HFFc6 (cell line): Measurements from ENCODE around the gene UCHL3. TPM values are rescaled to one million over a fixed set of nuclear protein-coding genes. Genes with fewer than 3 reads are reported as not detected.

Experiments
- DNase-seq: peaks from one replicate; pipeline ENCODE4 v3.0.0-alpha.2; 2018
- H3K27ac Mint-ChIP-seq: 2 replicates; pipeline ENCODE4 v1.8.0; 2020; ENCODE audit warnings: mild to moderate bottlenecking, mixed read lengths
- H3K27me3 Mint-ChIP-seq: 2 replicates; pipeline ENCODE4 v1.8.0; 2021; ENCODE audit warnings: mild to moderate bottlenecking, moderate library complexity, mixed read lengths; ENCODE audit not compliant: insufficient read depth
- H3K36me3 Mint-ChIP-seq: 2 replicates; pipeline ENCODE4 v1.8.0; 2021; ENCODE audit warnings: low read depth, mixed read lengths
- H3K4me1 Mint-ChIP-seq: 2 replicates; pipeline ENCODE4 v1.8.0; 2020; ENCODE audit warnings: low read depth, mixed read lengths
- H3K4me3 Mint-ChIP-seq: 2 replicates; pipeline ENCODE4 v1.8.0; 2020; ENCODE audit warnings: mild to moderate bottlenecking, moderate library complexity, mixed read lengths
- H3K9me3 Mint-ChIP-seq: 2 replicates; pipeline ENCODE4 v1.8.0; 2020; ENCODE audit warnings: mild to moderate bottlenecking, mixed read lengths
- total RNA-seq, 6 experiments: library from RNA; stranded (reverse); fragmentation: NEBNext Ultra II Directional; extraction: Animal tissue kit (Norgen Biotek cat#: 25700); gene quantifications; 2 replicates in 1 of 6; 3 replicates in 5 of 6; pipeline ENCODE4 v1.2.3, GENCODE V29; 2021
- TF ChIP-seq, protein P1 (sequence below): fragments of 200-600 bp; sonication (generic); IDR thresholded peaks from 2 replicates; pipeline ENCODE4 v1.5.0; 2021; ENCODE audit warnings: antibody characterized with exemption, mild to moderate bottlenecking

UCHL3 gene
- total RNA-seq, 6 experiments from 2014 or later = 51.4 to 67.4 (median 54.4) TPM

DNA sequence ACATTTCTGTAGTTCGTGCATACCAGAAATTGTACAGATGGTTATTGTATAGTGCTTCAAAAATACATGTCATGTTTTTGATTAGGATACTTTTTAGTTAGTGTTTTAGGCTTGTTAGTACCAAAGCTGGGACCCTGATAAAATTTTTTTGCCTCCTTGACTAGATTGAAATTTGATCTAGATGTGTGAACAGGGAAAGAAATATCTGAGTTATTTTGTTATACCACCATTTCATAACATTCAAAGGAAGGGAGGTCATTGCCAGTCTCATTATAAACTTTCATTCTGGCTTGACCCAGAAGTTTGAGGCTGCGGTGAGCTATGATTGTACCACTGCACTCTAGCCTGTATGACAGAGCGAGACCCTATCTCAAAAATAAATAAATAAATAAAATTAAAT is 95.5 kb downstream of the UCHL3 start:
- Mint-ChIP-seq H3K4me3 (peak overlapping the region; percentile 10; the same call in 1 of the 2 replicates), H3K27ac (peak overlapping the region; percentile 26; the same call in 1 of the 2 replicates), H3K36me3 (peaks cover 83% of the 10 kb centered on the region), H3K4me1 (peaks cover 91% of the 10 kb centered on the region), H3K9me3 (no peaks in the 10 kb centered on the region), H3K27me3 (peaks cover 3% of the 10 kb centered on the region; the same call in 1 of the 2 replicates)
- TF ChIP-seq, protein P1, sequence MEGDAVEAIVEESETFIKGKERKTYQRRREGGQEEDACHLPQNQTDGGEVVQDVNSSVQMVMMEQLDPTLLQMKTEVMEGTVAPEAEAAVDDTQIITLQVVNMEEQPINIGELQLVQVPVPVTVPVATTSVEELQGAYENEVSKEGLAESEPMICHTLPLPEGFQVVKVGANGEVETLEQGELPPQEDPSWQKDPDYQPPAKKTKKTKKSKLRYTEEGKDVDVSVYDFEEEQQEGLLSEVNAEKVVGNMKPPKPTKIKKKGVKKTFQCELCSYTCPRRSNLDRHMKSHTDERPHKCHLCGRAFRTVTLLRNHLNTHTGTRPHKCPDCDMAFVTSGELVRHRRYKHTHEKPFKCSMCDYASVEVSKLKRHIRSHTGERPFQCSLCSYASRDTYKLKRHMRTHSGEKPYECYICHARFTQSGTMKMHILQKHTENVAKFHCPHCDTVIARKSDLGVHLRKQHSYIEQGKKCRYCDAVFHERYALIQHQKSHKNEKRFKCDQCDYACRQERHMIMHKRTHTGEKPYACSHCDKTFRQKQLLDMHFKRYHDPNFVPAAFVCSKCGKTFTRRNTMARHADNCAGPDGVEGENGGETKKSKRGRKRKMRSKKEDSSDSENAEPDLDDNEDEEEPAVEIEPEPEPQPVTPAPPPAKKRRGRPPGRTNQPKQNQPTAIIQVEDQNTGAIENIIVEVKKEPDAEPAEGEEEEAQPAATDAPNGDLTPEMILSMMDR = no peak
- DNase-seq = no peak

DNA sequence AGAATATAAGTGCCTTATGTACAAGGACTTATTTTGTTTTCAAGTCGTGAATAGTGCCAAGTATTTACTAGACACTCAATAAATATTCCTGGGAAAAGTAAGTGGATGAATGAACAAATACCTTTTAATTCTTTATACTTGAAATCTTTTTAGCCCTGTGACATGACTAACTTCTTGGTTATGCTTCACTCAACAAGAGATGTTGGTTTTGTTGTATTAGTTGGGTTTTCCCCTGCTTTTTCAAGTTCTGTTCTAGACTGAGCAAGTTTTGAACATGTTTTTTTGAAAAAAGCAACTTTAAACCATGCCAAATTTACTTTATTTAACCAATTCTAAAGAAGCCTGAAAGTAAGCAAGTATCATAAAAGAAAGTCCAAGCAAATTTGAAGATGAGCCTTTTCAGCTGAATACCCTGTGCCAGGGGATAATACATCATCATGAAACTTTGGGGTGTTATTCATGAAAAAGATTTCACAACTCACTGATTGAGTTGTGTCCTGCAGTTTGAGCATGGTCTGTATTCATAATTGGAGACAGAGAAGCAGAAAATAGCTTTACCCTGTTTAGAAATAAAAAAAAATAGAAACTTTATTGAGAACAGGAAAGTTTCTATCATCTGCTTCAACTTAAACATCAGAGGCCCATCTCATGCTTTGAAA is 97.7 kb downstream of the UCHL3 start:
- Mint-ChIP-seq H3K36me3 (peaks cover 74% of the 10 kb centered on the region), H3K27me3 (peaks cover 4% of the 10 kb centered on the region), H3K4me1 (peaks cover 90% of the 10 kb centered on the region), H3K27ac (peak overlapping the region; percentile 80), H3K4me3 (peak overlapping the region; percentile 72), H3K9me3 (no peaks in the 10 kb centered on the region)
- no peak for DNase-seq
- TF ChIP-seq, protein P1 = no peak

DNA sequence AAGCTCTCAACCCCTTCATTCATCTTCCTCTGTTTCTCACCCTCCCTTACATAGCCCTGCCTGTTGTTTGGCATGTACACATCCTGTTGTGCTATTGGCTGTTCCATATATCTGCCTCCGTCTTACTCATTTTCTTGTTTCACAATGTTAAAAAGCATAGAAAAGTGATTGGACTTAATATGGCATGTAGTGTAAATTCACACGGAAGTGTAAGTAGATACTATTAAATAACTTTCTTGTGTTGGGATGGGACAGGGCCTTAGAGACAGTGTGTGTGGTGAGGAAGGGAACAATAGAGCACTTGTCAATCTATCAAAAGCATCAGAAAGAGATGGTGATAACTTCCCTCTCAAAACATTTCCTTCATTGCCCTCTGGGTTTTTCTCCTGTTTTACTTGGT is 98.9 kb downstream of the UCHL3 start:
- peak overlapping the region; percentile 48 for H3K27ac Mint-ChIP-seq
- TF ChIP-seq, protein P1 = no peak
- H3K36me3 Mint-ChIP-seq = peaks cover 76% of the 10 kb centered on the region
- H3K27me3 Mint-ChIP-seq = peaks cover 6% of the 10 kb centered on the region
- H3K4me1 Mint-ChIP-seq = peaks cover 92% of the 10 kb centered on the region
- DNase-seq = no peak
- H3K9me3 Mint-ChIP-seq = no peaks in the 10 kb centered on the region
- peak overlapping the region; percentile 48 for H3K4me3 Mint-ChIP-seq

DNA sequence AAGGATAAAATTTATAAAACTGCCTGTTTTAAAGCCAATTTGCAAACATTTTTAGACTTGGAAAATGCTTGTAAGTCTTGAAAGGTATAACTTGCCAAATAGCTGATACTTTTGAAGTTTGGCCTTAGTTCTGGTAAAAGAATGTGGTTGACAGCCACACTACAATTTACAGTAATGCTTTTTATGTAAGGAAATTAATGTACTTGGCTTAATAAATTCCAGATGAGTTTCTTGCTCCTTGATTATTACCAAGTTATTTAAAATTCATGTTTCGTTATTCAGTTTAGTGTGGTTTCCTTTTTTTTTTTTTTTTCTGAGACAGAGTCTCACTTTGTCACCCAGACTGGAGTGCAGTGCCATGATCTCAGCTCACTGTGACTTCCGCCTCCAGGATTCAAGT is 101.4 kb downstream of the UCHL3 start:
- Mint-ChIP-seq H3K36me3 (peaks cover 77% of the 10 kb centered on the region), H3K27ac (no peak overlapping the region), H3K4me3 (no peak overlapping the region), H3K9me3 (no peaks in the 10 kb centered on the region), H3K4me1 (peaks cover 90% of the 10 kb centered on the region), H3K27me3 (peaks cover 6% of the 10 kb centered on the region)
- DNase-seq = no peak
- TF ChIP-seq, protein P1 = no peak

DNA sequence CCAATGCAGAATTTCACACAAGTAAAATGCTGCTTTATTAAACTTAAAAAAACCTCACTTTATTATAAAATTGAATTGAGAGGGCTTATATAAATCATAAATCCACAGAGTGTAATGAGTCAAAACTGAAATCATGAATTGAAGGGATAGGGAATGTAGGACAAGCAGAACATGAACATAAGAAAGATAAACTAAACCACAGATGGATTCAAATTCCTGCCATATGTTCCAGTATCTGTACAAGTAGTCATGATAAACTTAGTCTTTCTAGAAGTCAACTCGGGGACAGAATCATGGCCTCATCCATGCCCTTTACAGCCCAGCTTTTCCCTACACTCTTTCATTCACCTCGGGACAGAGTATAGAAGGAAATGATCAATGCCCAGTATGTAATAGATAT is 103.1 kb downstream of the UCHL3 start:
- Mint-ChIP-seq H3K36me3 (peaks cover 70% of the 10 kb centered on the region), H3K4me1 (peaks cover 90% of the 10 kb centered on the region), H3K27ac (peak overlapping the region; percentile 41)

More for the DNA sequence above, 103.1 kb downstream of the UCHL3 start:
- Mint-ChIP-seq H3K9me3 (no peaks in the 10 kb centered on the region), H3K27me3 (peaks cover 2% of the 10 kb centered on the region; the same call in 1 of the 2 replicates), H3K4me3 (no peak overlapping the region; the same call in 1 of the 2 replicates)
- TF ChIP-seq, protein P1 = no peak
- DNase-seq = no peak

Other genes with a start within 250 kb of the UCHL3 start
- gene TBC1D4, start 67.6 kb upstream of the UCHL3 start, total RNA-seq = 10 to 100 TPM; 13.6 to 20.6 (median 16.6) TPM
- 100 to 1,000 TPM; 142 to 177 (median 152) TPM for gene COMMD6, start 11.9 kb upstream of the UCHL3 start, total RNA-seq
- gene LMO7, start 86.5 kb downstream of the UCHL3 start, total RNA-seq = 100 to 1,000 TPM; 682 to 843 (median 813) TPM